ENCODE results near the gene GRK5. TPM values are rescaled to one million over a fixed set of nuclear protein-coding genes. Genes with fewer than 3 reads are reported as not detected.
A peak's percentile ranks its signal among the peaks of the same experiment; 100 is the strongest.

Gene GRK5
- total RNA-seq, 1 donor from 2014 or later, result 12.5 TPM

DNA sequence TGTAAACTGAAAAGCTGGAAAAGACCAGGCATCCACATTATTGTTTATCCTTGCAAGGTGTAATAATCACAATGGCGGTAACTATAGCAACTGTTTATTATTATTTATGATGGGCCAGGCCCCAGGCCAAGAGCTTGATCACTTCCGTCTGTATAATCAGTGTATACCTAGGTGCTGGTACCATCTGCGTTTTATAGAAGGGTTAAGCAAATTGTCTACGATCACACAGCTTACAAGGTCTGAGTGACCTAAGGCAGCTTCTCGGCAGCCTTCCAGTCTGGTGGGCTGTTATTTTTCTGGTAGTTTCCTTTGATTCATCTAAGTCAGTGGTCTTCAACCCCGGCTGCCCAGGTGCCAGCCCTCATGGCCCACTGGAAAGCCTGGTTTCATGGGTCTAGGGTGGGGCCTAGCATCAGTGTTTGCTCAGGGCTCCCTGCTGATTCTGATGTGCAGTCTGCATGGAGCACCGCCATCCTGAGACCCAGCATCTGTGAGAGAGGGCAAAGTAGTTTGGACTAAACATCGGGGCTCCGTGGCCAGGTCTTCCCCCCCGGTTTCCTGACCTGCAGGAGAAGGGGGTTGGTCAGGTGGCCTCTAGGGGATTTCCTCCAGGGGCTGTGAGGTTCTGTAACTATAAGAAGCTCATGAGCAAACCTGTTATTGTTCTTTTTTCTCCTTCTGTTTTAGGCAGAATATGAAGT is 188.8 kb downstream of the GRK5 start:
- no peaks in the 10 kb centered on the region for H3K27me3 ChIP-seq (ENCODE audit: control insufficient read depth in 3 of 3, insufficient read depth in 3 of 3, low read length in 3 of 3)
- H3K4me3 ChIP-seq (ENCODE audit: low read length in 3 of 3), result no peak overlapping the region
- H3K36me3 ChIP-seq (ENCODE audit: control insufficient read depth in 3 of 3, insufficient read depth in 3 of 3, low read length in 3 of 3), result peaks cover 0 to 7% (median 6%) of the 10 kb centered on the region in 3 donors
- peaks cover 12 to 16% (median 15%) of the 10 kb centered on the region in 3 donors for H3K4me1 ChIP-seq (ENCODE audit: control insufficient read depth in 3 of 3, insufficient read depth in 3 of 3, low read length in 3 of 3)
- peak overlapping the region; percentile 54 for H3K27ac ChIP-seq (ENCODE audit: low read depth, low read length)
- H3K9me3 ChIP-seq (ENCODE audit: control insufficient read depth in 3 of 3, low read length in 3 of 3), result no peaks in the 10 kb centered on the region
- no peak overlapping the region for H3K9ac ChIP-seq (ENCODE audit: low read depth in 1 of 3, low read length in 3 of 3)

- no peak overlapping the region for H3K9ac ChIP-seq (ENCODE audit: low read depth in 1 of 3, low read length in 3 of 3)
- peaks cover 0 to 7% (median 6%) of the 10 kb centered on the region in 3 donors for H3K36me3 ChIP-seq (ENCODE audit: control insufficient read depth in 3 of 3, insufficient read depth in 3 of 3, low read length in 3 of 3)
- no peaks in the 10 kb centered on the region for H3K27me3 ChIP-seq (ENCODE audit: control insufficient read depth in 3 of 3, insufficient read depth in 3 of 3, low read length in 3 of 3)
- peaks cover 12 to 22% (median 19%) of the 10 kb centered on the region in 3 donors for H3K4me1 ChIP-seq (ENCODE audit: control insufficient read depth in 3 of 3, insufficient read depth in 3 of 3, low read length in 3 of 3)
- no peak overlapping the region for H3K4me3 ChIP-seq (ENCODE audit: low read length in 3 of 3)
- H3K27ac ChIP-seq (ENCODE audit: low read depth, low read length), result no peak overlapping the region
- H3K9me3 ChIP-seq (ENCODE audit: control insufficient read depth in 3 of 3, low read length in 3 of 3), result no peaks in the 10 kb centered on the region
Measured at GRCh38 chr10:119396709-119397071, 189.3 kb downstream of the GRK5 start.

DNA sequence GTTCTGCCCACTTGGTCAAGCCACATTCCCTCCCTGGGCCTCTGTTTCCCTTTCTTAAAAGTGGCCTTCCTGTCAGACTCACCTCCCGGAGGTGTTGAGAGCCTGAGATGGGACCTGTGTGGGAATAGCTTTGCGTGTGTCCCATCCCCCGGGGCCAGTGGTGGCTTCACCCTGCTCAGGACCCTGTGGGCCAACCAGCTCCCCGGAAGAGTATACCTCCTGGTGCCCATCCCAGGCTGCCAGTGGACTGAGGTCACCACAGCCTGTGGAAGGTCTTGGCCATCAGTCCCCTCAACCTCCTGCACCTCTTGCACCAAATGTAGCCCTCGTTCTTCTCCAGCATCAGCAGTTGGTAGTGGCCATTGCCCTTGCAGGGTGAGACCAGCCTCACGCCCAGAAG is 190.0 kb downstream of the GRK5 start:
- Histone ChIP-seq H3K27ac (ENCODE audit: low read depth, low read length) (no peak overlapping the region), H3K9ac (ENCODE audit: low read depth in 1 of 3, low read length in 3 of 3) (peak overlapping the region in 1 of 3 donors; percentile 16), H3K27me3 (ENCODE audit: control insufficient read depth in 3 of 3, insufficient read depth in 3 of 3, low read length in 3 of 3) (no peaks in the 10 kb centered on the region), H3K36me3 (ENCODE audit: control insufficient read depth in 3 of 3, insufficient read depth in 3 of 3, low read length in 3 of 3) (peaks cover 0 to 7% (median 6%) of the 10 kb centered on the region in 3 donors), H3K4me3 (ENCODE audit: low read length in 3 of 3) (no peak overlapping the region), H3K4me1 (ENCODE audit: control insufficient read depth in 3 of 3, insufficient read depth in 3 of 3, low read length in 3 of 3) (peaks cover 17 to 26% (median 24%) of the 10 kb centered on the region in 3 donors), H3K9me3 (ENCODE audit: control insufficient read depth in 3 of 3, low read length in 3 of 3) (no peaks in the 10 kb centered on the region)

- Histone ChIP-seq H3K4me3 (ENCODE audit: low read length in 3 of 3) (no peak overlapping the region), H3K36me3 (ENCODE audit: control insufficient read depth in 3 of 3, insufficient read depth in 3 of 3, low read length in 3 of 3) (peaks cover 0 to 7% (median 6%) of the 10 kb centered on the region in 3 donors), H3K27me3 (ENCODE audit: control insufficient read depth in 3 of 3, insufficient read depth in 3 of 3, low read length in 3 of 3) (no peaks in the 10 kb centered on the region), H3K4me1 (ENCODE audit: control insufficient read depth in 3 of 3, insufficient read depth in 3 of 3, low read length in 3 of 3) (peaks cover 17 to 26% (median 24%) of the 10 kb centered on the region in 3 donors), H3K9ac (ENCODE audit: low read depth in 1 of 3, low read length in 3 of 3) (no peak overlapping the region), H3K9me3 (ENCODE audit: control insufficient read depth in 3 of 3, low read length in 3 of 3) (no peaks in the 10 kb centered on the region), H3K27ac (ENCODE audit: low read depth, low read length) (no peak overlapping the region)
Measured at GRCh38 chr10:119398996-119399395, 191.6 kb downstream of the GRK5 start.

GRCh38 chr10:119399466-119399865 is 192.1 kb downstream of the GRK5 start:
- no peaks in the 10 kb centered on the region for H3K27me3 ChIP-seq (ENCODE audit: control insufficient read depth in 3 of 3, insufficient read depth in 3 of 3, low read length in 3 of 3)
- no peaks in the 10 kb centered on the region for H3K9me3 ChIP-seq (ENCODE audit: control insufficient read depth in 3 of 3, low read length in 3 of 3)
- no peak overlapping the region for H3K27ac ChIP-seq (ENCODE audit: low read depth, low read length)
- peaks cover 17 to 24% (median 23%) of the 10 kb centered on the region in 3 donors for H3K4me1 ChIP-seq (ENCODE audit: control insufficient read depth in 3 of 3, insufficient read depth in 3 of 3, low read length in 3 of 3)
- no peak overlapping the region for H3K4me3 ChIP-seq (ENCODE audit: low read length in 3 of 3)
- H3K9ac ChIP-seq (ENCODE audit: low read depth in 1 of 3, low read length in 3 of 3), result no peak overlapping the region
- peaks cover 0 to 7% (median 6%) of the 10 kb centered on the region in 3 donors for H3K36me3 ChIP-seq (ENCODE audit: control insufficient read depth in 3 of 3, insufficient read depth in 3 of 3, low read length in 3 of 3)

DNA sequence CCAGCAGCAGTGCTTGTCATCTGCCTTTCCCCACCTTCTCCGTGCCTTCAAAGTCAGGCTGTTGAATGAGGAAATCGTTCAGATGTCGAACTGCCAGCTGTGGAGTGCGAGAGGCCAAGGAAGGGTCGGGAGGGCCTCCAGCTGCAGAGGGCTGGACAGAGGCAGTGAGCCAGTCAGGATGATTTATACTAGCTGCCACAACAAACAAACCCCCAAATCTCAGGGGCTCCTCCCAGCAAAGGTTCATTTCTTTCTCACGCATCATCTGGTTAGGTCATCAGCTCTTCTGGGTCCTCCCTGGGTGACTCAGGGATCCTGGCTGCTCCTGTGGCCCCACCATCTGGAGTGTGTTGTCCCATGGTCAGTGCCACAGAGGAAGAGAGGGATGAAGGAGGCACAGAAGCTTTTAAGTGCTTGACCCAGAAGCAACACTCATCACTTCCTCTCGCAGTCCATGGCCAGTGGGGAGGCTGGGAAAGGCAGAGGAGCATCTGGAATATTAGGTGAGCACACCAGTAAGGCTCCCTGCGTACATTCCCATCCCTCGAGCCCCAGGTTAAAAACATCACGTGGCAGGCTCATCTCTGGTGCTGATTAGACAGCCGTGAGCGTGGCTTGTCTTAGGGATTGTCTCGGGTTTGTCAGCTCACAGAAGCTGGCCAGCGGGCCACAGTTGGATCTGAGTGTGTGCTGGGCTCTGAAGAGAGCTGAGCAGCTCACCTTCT is 194.5 kb downstream of the GRK5 start:
- peaks cover 13 to 33% (median 28%) of the 10 kb centered on the region in 3 donors for H3K4me1 ChIP-seq (ENCODE audit: control insufficient read depth in 3 of 3, insufficient read depth in 3 of 3, low read length in 3 of 3)
- peaks cover 0 to 6% (median 4%) of the 10 kb centered on the region in 3 donors for H3K36me3 ChIP-seq (ENCODE audit: control insufficient read depth in 3 of 3, insufficient read depth in 3 of 3, low read length in 3 of 3)
- H3K27me3 ChIP-seq (ENCODE audit: control insufficient read depth in 3 of 3, insufficient read depth in 3 of 3, low read length in 3 of 3), result no peaks in the 10 kb centered on the region
- peak overlapping the region in 1 of 3 donors; percentile 23 for H3K9ac ChIP-seq (ENCODE audit: low read depth in 1 of 3, low read length in 3 of 3)
- peak overlapping the region; percentile 51 for H3K27ac ChIP-seq (ENCODE audit: low read depth, low read length)
- H3K4me3 ChIP-seq (ENCODE audit: low read length in 3 of 3), result no peak overlapping the region
- H3K9me3 ChIP-seq (ENCODE audit: control insufficient read depth in 3 of 3, low read length in 3 of 3), result no peaks in the 10 kb centered on the region

DNA sequence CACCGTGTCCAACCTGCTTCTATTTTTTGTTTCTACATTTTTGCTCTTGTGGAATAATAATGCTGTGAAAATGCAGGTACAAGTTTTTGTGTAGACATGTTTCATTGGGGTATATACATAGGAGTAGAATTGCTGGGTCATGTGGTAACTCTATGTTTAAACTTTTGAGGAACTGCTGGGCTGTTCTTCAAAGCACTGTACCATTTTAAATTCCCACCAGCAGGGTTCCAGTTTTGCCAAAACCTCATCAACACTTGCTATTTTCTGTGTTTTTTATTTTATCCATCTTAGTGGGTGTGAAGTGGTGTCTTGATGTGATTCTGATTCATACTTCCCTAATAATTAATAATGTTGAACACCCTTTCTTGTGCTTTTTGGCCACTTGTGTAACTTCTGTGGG is 196.6 kb downstream of the GRK5 start:
- Histone ChIP-seq H3K9me3 (ENCODE audit: control insufficient read depth in 3 of 3, low read length in 3 of 3) (no peaks in the 10 kb centered on the region), H3K4me1 (ENCODE audit: control insufficient read depth in 3 of 3, insufficient read depth in 3 of 3, low read length in 3 of 3) (peaks cover 15 to 38% (median 34%) of the 10 kb centered on the region in 3 donors), H3K27me3 (ENCODE audit: control insufficient read depth in 3 of 3, insufficient read depth in 3 of 3, low read length in 3 of 3) (no peaks in the 10 kb centered on the region), H3K36me3 (ENCODE audit: control insufficient read depth in 3 of 3, insufficient read depth in 3 of 3, low read length in 3 of 3) (peaks cover 0 to 3% (median 0%) of the 10 kb centered on the region in 3 donors), H3K9ac (ENCODE audit: low read depth in 1 of 3, low read length in 3 of 3) (no peak overlapping the region), H3K27ac (ENCODE audit: low read depth, low read length) (no peak overlapping the region), H3K4me3 (ENCODE audit: low read length in 3 of 3) (no peak overlapping the region)

DNA sequence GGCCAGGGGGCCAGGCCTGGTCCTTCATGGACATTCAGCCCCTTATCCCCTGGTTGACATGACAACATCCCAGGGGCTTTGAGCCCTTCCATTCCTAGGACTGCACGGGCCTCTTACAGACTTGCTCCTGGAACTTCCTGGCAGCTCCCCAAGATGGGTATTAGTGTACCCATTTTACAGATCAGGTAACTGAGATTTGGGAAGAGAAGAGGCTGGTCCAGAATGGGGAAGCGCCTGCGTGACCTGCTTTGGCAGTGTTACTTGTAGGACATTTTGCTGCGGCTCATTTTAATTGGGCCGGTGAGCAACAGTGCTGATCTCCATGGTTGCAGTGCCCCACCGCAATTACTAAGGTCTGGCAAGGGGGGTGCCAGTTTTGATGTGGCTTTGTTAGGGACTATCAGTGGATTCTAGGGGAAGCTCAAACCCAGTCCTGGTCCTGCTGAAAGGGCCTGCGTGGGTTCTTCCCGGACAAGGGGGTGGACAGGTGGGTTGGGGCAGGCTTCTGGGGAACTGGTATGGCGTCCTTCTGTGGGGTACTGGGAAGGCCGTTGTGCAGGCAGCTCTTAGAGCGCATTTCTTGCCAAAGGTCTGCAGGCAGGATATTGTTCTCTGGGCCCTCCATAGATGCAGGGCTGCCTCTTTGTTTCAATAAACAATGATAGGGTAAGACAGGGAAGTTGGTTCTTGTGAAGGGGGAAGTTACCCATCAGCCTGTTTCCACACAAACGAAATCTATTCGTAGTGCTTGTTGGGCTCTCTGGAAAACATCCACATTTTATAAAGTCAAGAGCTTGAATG is 197.5 kb downstream of the GRK5 start:
- no peak overlapping the region for H3K9ac ChIP-seq (ENCODE audit: low read depth in 1 of 3, low read length in 3 of 3)
- H3K4me1 ChIP-seq (ENCODE audit: control insufficient read depth in 3 of 3, insufficient read depth in 3 of 3, low read length in 3 of 3), result peaks cover 17 to 42% (median 39%) of the 10 kb centered on the region in 3 donors
- no peaks in the 10 kb centered on the region for H3K9me3 ChIP-seq (ENCODE audit: control insufficient read depth in 3 of 3, low read length in 3 of 3)
- H3K36me3 ChIP-seq (ENCODE audit: control insufficient read depth in 3 of 3, insufficient read depth in 3 of 3, low read length in 3 of 3), result peaks cover 0 to under 1% (median 0%) of the 10 kb centered on the region in 3 donors
- H3K4me3 ChIP-seq (ENCODE audit: low read length in 3 of 3), result no peak overlapping the region
- H3K27ac ChIP-seq (ENCODE audit: low read depth, low read length), result peak overlapping the region; percentile 52
- no peaks in the 10 kb centered on the region for H3K27me3 ChIP-seq (ENCODE audit: control insufficient read depth in 3 of 3, insufficient read depth in 3 of 3, low read length in 3 of 3)

- Histone ChIP-seq H3K9me3 (ENCODE audit: control insufficient read depth in 3 of 3, low read length in 3 of 3) (no peaks in the 10 kb centered on the region), H3K27ac (ENCODE audit: low read depth, low read length) (peak overlapping the region; percentile 52), H3K9ac (ENCODE audit: low read depth in 1 of 3, low read length in 3 of 3) (no peak overlapping the region), H3K4me3 (ENCODE audit: low read length in 3 of 3) (no peak overlapping the region), H3K36me3 (ENCODE audit: control insufficient read depth in 3 of 3, insufficient read depth in 3 of 3, low read length in 3 of 3) (no peaks in the 10 kb centered on the region), H3K27me3 (ENCODE audit: control insufficient read depth in 3 of 3, insufficient read depth in 3 of 3, low read length in 3 of 3) (no peaks in the 10 kb centered on the region), H3K4me1 (ENCODE audit: control insufficient read depth in 3 of 3, insufficient read depth in 3 of 3, low read length in 3 of 3) (peaks cover 22 to 44% (median 39%) of the 10 kb centered on the region in 3 donors)
Measured at GRCh38 chr10:119405520-119405807, 198.1 kb downstream of the GRK5 start.

All from skeletal muscle tissue (tissue), 4 donors.